ENCODE results near the gene CNPY4.

CNPY4 gene

GRCh38 chr7:100093054-100093453 is 26.4 kb upstream of the CNPY4 start:
- no peak for DNase-seq

GRCh38 chr7:100093498-100093897 is 25.9 kb upstream of the CNPY4 start:
- no peak for DNase-seq

GRCh38 chr7:100093925-100094486 is 25.4 kb upstream of the CNPY4 start:
- DNase-seq: no peak

GRCh38 chr7:100095289-100095688 is 24.1 kb upstream of the CNPY4 start:
- no peak for DNase-seq

GRCh38 chr7:100095704-100096103 is 23.7 kb upstream of the CNPY4 start:
- no peak for DNase-seq

GRCh38 chr7:100098913-100099312 is 20.5 kb upstream of the CNPY4 start:
- no peak for DNase-seq

GRCh38 chr7:100099452-100099851 is 20.0 kb upstream of the CNPY4 start:
- no peak for DNase-seq

- peak; percentile 97 for DNase-seq
Measured at GRCh38 chr7:100100420-100101015, 18.9 kb upstream of the CNPY4 start.

- peak; percentile 99 for DNase-seq
Measured at GRCh38 chr7:100101016-100101862, 18.2 kb upstream of the CNPY4 start, which contains the start of the genes AP4M1 and MCM7. AP4M1 (plus strand) TSS chr7:100101643; CDS start chr7:100101715, 72 bp downstream. MCM7 (minus strand) TSS chr7:100101397; CDS start chr7:100101294, 103 bp downstream.

GRCh38 chr7:100102950-100103840 is 16.2 kb upstream of the CNPY4 start:
- DNase-seq: no peak

- DNase-seq: no peak
Measured at GRCh38 chr7:100105534-100105933, 13.9 kb upstream of the CNPY4 start.

GRCh38 chr7:100106633-100107032 is 12.8 kb upstream of the CNPY4 start:
- no peak for DNase-seq

- DNase-seq: no peak
Measured at GRCh38 chr7:100107125-100107737, 12.2 kb upstream of the CNPY4 start.

- no peak for DNase-seq
Measured at GRCh38 chr7:100107890-100108289, 11.5 kb upstream of the CNPY4 start.

GRCh38 chr7:100109521-100110163 is 9.8 kb upstream of the CNPY4 start:
- no peak for DNase-seq

- no peak for DNase-seq
Measured at GRCh38 chr7:100111156-100111555, 8.3 kb upstream of the CNPY4 start.

GRCh38 chr7:100111914-100112313 is 7.5 kb upstream of the CNPY4 start:
- no peak for DNase-seq

- DNase-seq: no peak
Measured at GRCh38 chr7:100115026-100115425, 4.4 kb upstream of the CNPY4 start.

- DNase-seq: no peak
Measured at GRCh38 chr7:100118388-100119071, 904 bp upstream of the CNPY4 start.

GRCh38 chr7:100119970-100120732 is 717 bp downstream of the CNPY4 start:
- peak; percentile 90 for DNase-seq

- DNase-seq: no peak
Measured at GRCh38 chr7:100120733-100121036, 1.3 kb downstream of the CNPY4 start.

Measured in eye (tissue), 1 donor.